K562 (cell line): ENCODE measurements around the gene NEURL1.

Experiments used
- CEBPG ChIP-seq, 3 experiments: fragments of 200-800 bp in 1 of 3; sonication (Bioruptor generic) in 1 of 3; sonication (generic) in 1 of 3; formaldehyde crosslinking in 1 of 3; IDR thresholded peaks in 2 of 3; conservative IDR thresholded peaks in 1 of 3; 2 replicates each; pipeline versions ENCODE4 v1.6.1 to v1.8.0; 2016 to 2022; ENCODE audit warnings: missing compliant biosample characterization in 2 of 3, missing genetic modification characterization in 2 of 3, mild to moderate bottlenecking in 1 of 3, missing genetic modification reagents in 1 of 3
- CHD2 ChIP-seq: IDR thresholded peaks from 2 replicates; pipeline ENCODE4 v1.6.1; 2011; ENCODE audit warnings: low read depth, low read length
- MAFF ChIP-seq: IDR thresholded peaks from 2 replicates; pipeline ENCODE4 v1.6.1; 2012; ENCODE audit warnings: low read length, improper control_type of control experiment
- RBM22 ChIP-seq: fragments of 200-400 bp; formaldehyde crosslinking; IDR thresholded peaks from 2 replicates; pipeline ENCODE4 v1.6.1; 2018; ENCODE audit warnings: low read length, low read depth; ENCODE audit not compliant: poor library complexity, severe bottlenecking
- SMARCB1 ChIP-seq: IDR thresholded peaks from 2 replicates; pipeline ENCODE4 v1.6.1; 2011; ENCODE audit warnings: improper control_type of control experiment, low read depth; ENCODE audit not compliant: insufficient read length
- TAF1 ChIP-seq: IDR thresholded peaks from 2 replicates; pipeline ENCODE4 v1.6.1; 2011; ENCODE audit warnings: mild to moderate bottlenecking, low read length, moderate library complexity; ENCODE audit not compliant: insufficient read depth, control insufficient read depth, severe bottlenecking; ENCODE audit errors: extremely low read depth
- TEAD2 ChIP-seq: fragments of 450-650 bp; IDR thresholded peaks from 2 replicates; pipeline ENCODE4 v1.6.1; 2016; ENCODE audit warnings: missing genetic modification characterization, control low read depth, missing compliant biosample characterization
- TGIF2 ChIP-seq: sonication (generic); formaldehyde crosslinking; IDR thresholded peaks from 2 replicates; pipeline ENCODE4 v1.8.1; 2022; ENCODE audit warnings: mild to moderate bottlenecking, missing genetic modification reagents, moderate library complexity
- TRIM28 ChIP-seq: fragments of 450-650 bp; IDR thresholded peaks from 2 replicates; pipeline ENCODE4 v1.6.1; 2017
- TF ChIP-seq, protein P1 (sequence below), 2 experiments: fragments of 450-650 bp; formaldehyde crosslinking in 1 of 2; IDR thresholded peaks; 2 replicates each; pipeline versions ENCODE4 v1.4.0 to v1.6.1; 2014 to 2020; ENCODE audit warnings: mild to moderate bottlenecking in 2 of 2, borderline replicate concordance in 1 of 2, low read depth in 1 of 2
- TF ChIP-seq, protein P2 (sequence below): fragments of 250-450 bp; sonication (Bioruptor Pico); IDR thresholded peaks from 2 replicates; pipeline ENCODE4 v1.4.0; 2020; ENCODE audit warnings: mild to moderate bottlenecking
- TF ChIP-seq, protein P3 (sequence below): fragments of 450-650 bp; formaldehyde crosslinking; IDR thresholded peaks from 2 replicates; pipeline ENCODE4 v1.4.0; 2020; ENCODE audit warnings: mild to moderate bottlenecking, mixed read lengths

DNA sequence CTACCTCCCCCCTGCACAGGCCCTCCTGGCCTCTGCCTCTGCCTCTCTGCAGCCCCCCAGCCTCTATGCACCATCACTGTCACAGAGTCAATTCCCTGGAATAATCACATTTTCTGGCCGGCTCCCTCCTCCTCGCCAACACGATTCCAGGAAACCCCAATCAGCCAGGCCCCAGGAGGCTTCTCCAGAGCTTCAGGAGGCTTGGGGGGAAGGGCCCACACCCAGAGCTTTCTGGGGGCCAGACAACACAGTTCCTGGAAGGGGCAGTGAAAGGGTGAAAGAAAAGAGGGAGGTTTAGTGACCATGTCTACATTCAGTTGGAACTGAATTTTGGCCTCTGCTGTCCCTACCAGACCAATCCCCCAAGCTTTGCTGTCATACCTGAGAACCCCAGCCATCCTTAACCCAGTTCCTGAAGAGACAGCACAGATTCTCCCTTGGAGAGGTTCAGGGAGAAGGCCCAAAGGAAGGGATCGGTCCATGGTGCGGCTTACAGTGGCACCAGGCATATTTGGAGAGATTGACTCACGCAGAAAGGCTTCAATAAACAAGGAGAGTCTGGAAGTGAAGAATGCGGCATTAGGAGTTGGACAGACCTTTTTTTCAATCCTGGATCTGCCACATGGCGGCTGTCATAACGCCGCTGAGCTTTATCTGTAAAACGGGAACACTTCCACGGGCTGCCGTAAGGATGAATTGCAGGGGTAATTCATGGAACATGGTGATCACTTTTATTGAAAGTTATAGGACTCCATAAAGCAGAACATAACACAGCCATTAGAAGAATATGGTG, 89.0 kb downstream of the NEURL1 start:
- no peak for TF ChIP-seq SMARCB1
- no peak for TF ChIP-seq TAF1
- TF ChIP-seq, protein P1, sequence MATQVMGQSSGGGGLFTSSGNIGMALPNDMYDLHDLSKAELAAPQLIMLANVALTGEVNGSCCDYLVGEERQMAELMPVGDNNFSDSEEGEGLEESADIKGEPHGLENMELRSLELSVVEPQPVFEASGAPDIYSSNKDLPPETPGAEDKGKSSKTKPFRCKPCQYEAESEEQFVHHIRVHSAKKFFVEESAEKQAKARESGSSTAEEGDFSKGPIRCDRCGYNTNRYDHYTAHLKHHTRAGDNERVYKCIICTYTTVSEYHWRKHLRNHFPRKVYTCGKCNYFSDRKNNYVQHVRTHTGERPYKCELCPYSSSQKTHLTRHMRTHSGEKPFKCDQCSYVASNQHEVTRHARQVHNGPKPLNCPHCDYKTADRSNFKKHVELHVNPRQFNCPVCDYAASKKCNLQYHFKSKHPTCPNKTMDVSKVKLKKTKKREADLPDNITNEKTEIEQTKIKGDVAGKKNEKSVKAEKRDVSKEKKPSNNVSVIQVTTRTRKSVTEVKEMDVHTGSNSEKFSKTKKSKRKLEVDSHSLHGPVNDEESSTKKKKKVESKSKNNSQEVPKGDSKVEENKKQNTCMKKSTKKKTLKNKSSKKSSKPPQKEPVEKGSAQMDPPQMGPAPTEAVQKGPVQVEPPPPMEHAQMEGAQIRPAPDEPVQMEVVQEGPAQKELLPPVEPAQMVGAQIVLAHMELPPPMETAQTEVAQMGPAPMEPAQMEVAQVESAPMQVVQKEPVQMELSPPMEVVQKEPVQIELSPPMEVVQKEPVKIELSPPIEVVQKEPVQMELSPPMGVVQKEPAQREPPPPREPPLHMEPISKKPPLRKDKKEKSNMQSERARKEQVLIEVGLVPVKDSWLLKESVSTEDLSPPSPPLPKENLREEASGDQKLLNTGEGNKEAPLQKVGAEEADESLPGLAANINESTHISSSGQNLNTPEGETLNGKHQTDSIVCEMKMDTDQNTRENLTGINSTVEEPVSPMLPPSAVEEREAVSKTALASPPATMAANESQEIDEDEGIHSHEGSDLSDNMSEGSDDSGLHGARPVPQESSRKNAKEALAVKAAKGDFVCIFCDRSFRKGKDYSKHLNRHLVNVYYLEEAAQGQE (IDR thresholded peaks at IDR 0.05; ENCODE audit: borderline replicate concordance) = no peak
- TF ChIP-seq, protein P1 (CRISPR knock-in tag; IDR thresholded peaks at IDR 0.05; ENCODE audit: low read depth) = no peak
- no peak for TF ChIP-seq CHD2
- TF ChIP-seq TRIM28 = no peak
- no peak for TF ChIP-seq CEBPG (CRISPR knock-in tag; IDR thresholded peaks at IDR 0.05)
- TF ChIP-seq CEBPG (tag; conservative IDR thresholded peaks at IDR 0.05 in 1 of 2, IDR thresholded peaks at IDR 0.05 in 1 of 2) = no peak
- TF ChIP-seq, protein P2, sequence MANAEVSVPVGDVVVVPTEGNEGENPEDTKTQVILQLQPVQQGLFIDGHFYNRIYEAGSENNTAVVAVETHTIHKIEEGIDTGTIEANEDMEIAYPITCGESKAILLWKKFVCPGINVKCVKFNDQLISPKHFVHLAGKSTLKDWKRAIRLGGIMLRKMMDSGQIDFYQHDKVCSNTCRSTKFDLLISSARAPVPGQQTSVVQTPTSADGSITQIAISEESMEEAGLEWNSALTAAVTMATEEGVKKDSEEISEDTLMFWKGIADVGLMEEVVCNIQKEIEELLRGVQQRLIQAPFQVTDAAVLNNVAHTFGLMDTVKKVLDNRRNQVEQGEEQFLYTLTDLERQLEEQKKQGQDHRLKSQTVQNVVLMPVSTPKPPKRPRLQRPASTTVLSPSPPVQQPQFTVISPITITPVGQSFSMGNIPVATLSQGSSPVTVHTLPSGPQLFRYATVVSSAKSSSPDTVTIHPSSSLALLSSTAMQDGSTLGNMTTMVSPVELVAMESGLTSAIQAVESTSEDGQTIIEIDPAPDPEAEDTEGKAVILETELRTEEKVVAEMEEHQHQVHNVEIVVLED (CRISPR knock-in tag) = no peak
- TF ChIP-seq, protein P3, sequence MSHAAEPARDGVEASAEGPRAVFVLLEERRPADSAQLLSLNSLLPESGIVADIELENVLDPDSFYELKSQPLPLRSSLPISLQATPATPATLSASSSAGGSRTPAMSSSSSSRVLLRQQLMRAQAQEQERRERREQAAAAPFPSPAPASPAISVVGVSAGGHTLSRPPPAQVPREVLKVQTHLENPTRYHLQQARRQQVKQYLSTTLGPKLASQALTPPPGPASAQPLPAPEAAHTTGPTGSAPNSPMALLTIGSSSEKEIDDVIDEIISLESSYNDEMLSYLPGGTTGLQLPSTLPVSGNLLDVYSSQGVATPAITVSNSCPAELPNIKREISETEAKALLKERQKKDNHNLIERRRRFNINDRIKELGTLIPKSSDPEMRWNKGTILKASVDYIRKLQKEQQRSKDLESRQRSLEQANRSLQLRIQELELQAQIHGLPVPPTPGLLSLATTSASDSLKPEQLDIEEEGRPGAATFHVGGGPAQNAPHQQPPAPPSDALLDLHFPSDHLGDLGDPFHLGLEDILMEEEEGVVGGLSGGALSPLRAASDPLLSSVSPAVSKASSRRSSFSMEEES (CRISPR knock-in tag) = no peak
- no peak for TF ChIP-seq RBM22
- no peak for TF ChIP-seq TEAD2 (tag)
- TF ChIP-seq TGIF2 (CRISPR knock-in tag) = no peak
- TF ChIP-seq MAFF = no peak
